ENCODE results near the gene DDX23.

Gene DDX23

GRCh38 chr12:48783432-48783831 is 68.5 kb downstream of the DDX23 start:
- in situ Hi-C loops (cut with MboI; ENCODE audit: low pct_unique_long_range_greater_than_20kb, low sequenced_read_pairs, unreplicated experiment) = no loop called here
- no peak for TF ChIP-seq CTCF (IDR thresholded peaks at IDR 0.05; ENCODE audit: extremely low read depth, insufficient read depth, missing control alignments)
- DNase-seq (ENCODE audit: low spot score) = no peak

GRCh38 chr12:48782457-48783395 is 69.2 kb downstream of the DDX23 start:
- in situ Hi-C loops (cut with MboI; ENCODE audit: low pct_unique_long_range_greater_than_20kb, low sequenced_read_pairs, unreplicated experiment) = no loop called here
- no peak for DNase-seq (ENCODE audit: low spot score)
- no peak for TF ChIP-seq CTCF (IDR thresholded peaks at IDR 0.05; ENCODE audit: extremely low read depth, insufficient read depth, missing control alignments)

GRCh38 chr12:48781750-48782456 is 70.1 kb downstream of the DDX23 start:
- in situ Hi-C loops (cut with MboI; ENCODE audit: low pct_unique_long_range_greater_than_20kb, low sequenced_read_pairs, unreplicated experiment) = no loop called here
- no peak for DNase-seq (ENCODE audit: low spot score)
- no peak for TF ChIP-seq CTCF (IDR thresholded peaks at IDR 0.05; ENCODE audit: extremely low read depth, insufficient read depth, missing control alignments)

GRCh38 chr12:48780381-48781025 is 71.5 kb downstream of the DDX23 start:
- in situ Hi-C loops (cut with MboI; ENCODE audit: low pct_unique_long_range_greater_than_20kb, low sequenced_read_pairs, unreplicated experiment) = no loop called here
- no peak for DNase-seq (ENCODE audit: low spot score)
- no peak for TF ChIP-seq CTCF (IDR thresholded peaks at IDR 0.05; ENCODE audit: extremely low read depth, insufficient read depth, missing control alignments)

- DNase-seq (ENCODE audit: low spot score) = no peak
- in situ Hi-C loops (cut with MboI; ENCODE audit: low pct_unique_long_range_greater_than_20kb, low sequenced_read_pairs, unreplicated experiment) = no loop called here
Observed at GRCh38 chr12:48779869-48780268, 72.1 kb downstream of the DDX23 start.

More at GRCh38 chr12:48779869-48780268, 72.1 kb downstream of the DDX23 start:
- TF ChIP-seq CTCF (IDR thresholded peaks at IDR 0.05; ENCODE audit: extremely low read depth, insufficient read depth, missing control alignments) = no peak

Data from GM13977 (cell line).